ENCODE data around the gene OBP2B. TPM values are rescaled to one million over a fixed set of nuclear protein-coding genes. Genes with fewer than 3 reads are reported as not detected.
"Not testable (repeated sequence)": the region's sequence is repeated elsewhere in the genome, so short reads cannot be mapped to it uniquely, and the experiment has no call there.

Gene OBP2B, protein sequence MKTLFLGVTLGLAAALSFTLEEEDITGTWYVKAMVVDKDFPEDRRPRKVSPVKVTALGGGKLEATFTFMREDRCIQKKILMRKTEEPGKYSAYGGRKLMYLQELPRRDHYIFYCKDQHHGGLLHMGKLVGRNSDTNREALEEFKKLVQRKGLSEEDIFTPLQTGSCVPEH
- polyA plus RNA-seq (not detected in 3 replicates), polyA minus RNA-seq (not detected in 3 replicates)
- not detected for polyA plus RNA-seq (2011; ENCODE audit: low read depth)
- not detected in 2 replicates for polyA plus RNA-seq (2011; cell fraction: cytosol; rRNA removed)
- polyA plus RNA-seq (2011; cell fraction: nucleus; rRNA removed), result not detected in 2 replicates
- not detected in 2 replicates for polyA plus RNA-seq (2012; ENCODE audit: low replicate concordance)
- not detected for polyA minus RNA-seq (2011; cell fraction: cytosol; rRNA and poly(A)+ RNA removed)
- not detected in 2 replicates for polyA minus RNA-seq (2011; cell fraction: nucleus; rRNA and poly(A)+ RNA removed)

DNA sequence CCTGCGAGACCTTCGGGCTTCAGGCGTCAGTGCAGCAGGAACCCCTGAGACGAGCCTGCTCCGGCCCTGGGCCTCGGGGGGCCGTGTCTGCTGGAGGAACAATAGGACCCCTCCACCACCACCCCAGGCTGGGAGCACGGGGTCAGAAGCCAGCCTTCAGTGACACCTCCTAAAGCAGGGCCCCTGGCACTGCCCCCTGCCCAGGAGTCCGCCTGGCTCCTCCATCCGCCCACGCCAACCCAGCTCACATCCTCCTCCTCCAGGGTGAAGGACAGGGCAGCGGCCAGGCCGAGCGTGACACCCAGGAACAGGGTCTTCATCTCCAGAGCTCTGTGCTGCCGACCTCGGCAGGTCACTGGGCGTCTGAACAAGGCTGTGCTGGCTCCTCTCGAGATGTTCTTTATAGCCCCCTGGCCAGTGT lies at the start of gene OBP2B:
Gene OBP2B (minus strand): TSS at position 371 of the 421 bp plus-strand sequence. CDS start 51 bp downstream, at position 320.
- H4K20me1 ChIP-seq (ENCODE audit: control insufficient read depth, extremely low read depth, insufficient read depth, low read length); H2AFZ ChIP-seq (ENCODE audit: control insufficient read depth, low read length); H3K4me1 ChIP-seq (ENCODE audit: control insufficient read depth, extremely low read depth, insufficient read depth, low read length); H3K9me3 ChIP-seq (ENCODE audit: control insufficient read depth, low read depth, low read length); H3K36me3 ChIP-seq (ENCODE audit: control insufficient read depth in 2 of 2, extremely low read depth in 1 of 2, insufficient read depth in 2 of 2, low read length in 2 of 2); H3K27me3 ChIP-seq (ENCODE audit: control insufficient read depth, extremely low read depth, insufficient read depth, low read length); dilution Hi-C loops (cut with MboI; ENCODE audit: extremely low pct_ligation_motif_present, low sequenced_read_pairs); H3K9ac ChIP-seq (ENCODE audit: control insufficient read depth, extremely low read depth, insufficient read depth, low read length); H3K4me2 ChIP-seq (ENCODE audit: control insufficient read depth, extremely low read depth, insufficient read depth, low read depth, low read length); H3K4me3 ChIP-seq (ENCODE audit: control insufficient read depth in 2 of 3, extremely low read depth in 1 of 3, insufficient read depth in 2 of 3, low read depth in 1 of 3, low read length in 3 of 3); H3K27ac ChIP-seq (ENCODE audit: control insufficient read depth, insufficient read depth, low read length); H3K9me1 ChIP-seq (ENCODE audit: control insufficient read depth, extremely low read depth, insufficient read depth, low read length); FAIRE-seq; DNase-seq (ENCODE audit: low read depth, low spot score); H3K79me2 ChIP-seq (ENCODE audit: control insufficient read depth, insufficient read depth, low read length): not testable (repeated sequence)

DNA sequence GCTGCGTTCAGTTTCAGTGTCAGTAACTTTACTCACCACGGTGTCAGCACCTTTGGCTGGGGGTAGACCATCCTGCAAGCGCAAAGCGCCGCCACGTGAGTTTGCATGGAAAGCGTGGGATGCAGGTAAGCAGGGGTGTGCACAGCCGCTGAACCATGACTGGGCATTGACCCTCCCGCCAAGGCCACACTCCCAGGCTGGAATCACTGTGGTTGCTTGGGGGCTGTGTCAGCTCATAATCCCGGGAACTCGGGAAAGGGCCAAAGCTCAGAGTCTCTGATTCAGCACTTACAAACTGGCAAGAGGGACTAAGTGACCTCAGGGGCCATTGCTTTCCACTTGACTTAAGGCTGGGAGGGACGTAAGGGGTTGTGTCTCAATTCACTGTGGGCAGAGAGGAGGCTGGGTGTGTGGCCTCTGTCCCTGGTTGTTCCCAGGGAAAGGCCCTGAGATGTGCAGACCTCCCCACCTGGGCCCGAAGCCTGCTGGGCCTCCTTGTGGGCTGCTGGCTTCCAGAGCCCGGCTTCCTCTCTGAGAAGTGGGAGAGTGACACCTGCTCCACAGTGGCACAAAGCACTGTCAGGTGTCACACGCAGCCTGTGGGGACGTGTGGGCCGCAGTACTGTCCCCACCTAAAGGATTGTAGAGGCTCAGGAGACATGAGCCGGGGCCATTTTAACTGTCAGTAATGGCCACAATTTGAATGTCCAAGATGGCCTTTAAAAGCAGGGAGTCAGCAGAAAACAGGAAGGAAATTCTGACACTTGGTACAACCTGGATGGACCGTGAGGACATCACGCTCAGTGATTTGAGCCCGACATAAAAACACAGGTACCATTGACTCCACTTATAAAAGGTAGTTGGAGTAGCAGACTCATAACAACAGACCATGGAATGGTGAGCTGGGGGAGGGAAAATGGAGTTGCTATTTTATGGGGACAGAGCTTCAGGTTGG lies 49.3 kb upstream of the OBP2B start:
- no peak for DNase-seq (ENCODE audit: low read depth, low spot score)
- no peak overlapping the region for H3K4me2 ChIP-seq (ENCODE audit: control insufficient read depth, extremely low read depth, insufficient read depth, low read depth, low read length)
- no peaks in the 10 kb centered on the region for H3K9me3 ChIP-seq (ENCODE audit: control insufficient read depth, low read depth, low read length)
- H4K20me1 ChIP-seq (ENCODE audit: control insufficient read depth, extremely low read depth, insufficient read depth, low read length), result no peaks in the 10 kb centered on the region
- H3K27me3 ChIP-seq (ENCODE audit: control insufficient read depth, extremely low read depth, insufficient read depth, low read length), result peaks cover 5% of the 10 kb centered on the region
- H3K9me1 ChIP-seq (ENCODE audit: control insufficient read depth, extremely low read depth, insufficient read depth, low read length), result no peaks in the 10 kb centered on the region
- H3K79me2 ChIP-seq (ENCODE audit: control insufficient read depth, insufficient read depth, low read length), result no peaks in the 10 kb centered on the region
- FAIRE-seq, result no peak
- no peak overlapping the region for H2AFZ ChIP-seq (ENCODE audit: control insufficient read depth, low read length)
- no peak overlapping the region for H3K4me3 ChIP-seq (ENCODE audit: control insufficient read depth in 2 of 3, extremely low read depth in 1 of 3, insufficient read depth in 2 of 3, low read depth in 1 of 3, low read length in 3 of 3)
- no peak overlapping the region for H3K27ac ChIP-seq (ENCODE audit: control insufficient read depth, insufficient read depth, low read length)
- dilution Hi-C loops (cut with MboI; ENCODE audit: extremely low pct_ligation_motif_present, low sequenced_read_pairs), result no loop called here
- H3K4me1 ChIP-seq (ENCODE audit: control insufficient read depth, extremely low read depth, insufficient read depth, low read length), result no peaks in the 10 kb centered on the region
- no peak overlapping the region for H3K9ac ChIP-seq (ENCODE audit: control insufficient read depth, extremely low read depth, insufficient read depth, low read length)
- TF ChIP-seq EZH2 (IDR thresholded peaks at IDR 0.05; ENCODE audit: low read length) (no peak), CTCF (optimal IDR thresholded peaks at IDR 0.05 in 1 of 3, IDR thresholded peaks at IDR 0.05 in 1 of 3, conservative IDR thresholded peaks at IDR 0.05 in 1 of 3; ENCODE audit: extremely low read depth in 1 of 3, insufficient read depth in 2 of 3, low read length in 3 of 3) (no peak)
- H3K36me3 ChIP-seq (ENCODE audit: control insufficient read depth in 2 of 2, extremely low read depth in 1 of 2, insufficient read depth in 2 of 2, low read length in 2 of 2), result no peaks in the 10 kb centered on the region
